HG02759 (cell line): Measurements from ENCODE around the gene TECTB.

Source experiments
- ATAC-seq: cut with Tn5 transposase; IDR thresholded peaks from one replicate; pipeline ENCODE4 v1.9.1; 2021; ENCODE audit warnings: mild to moderate bottlenecking, moderate library complexity; ENCODE audit not compliant: unreplicated experiment

TECTB gene

GRCh38 chr10:112271982-112272381 lies 11.2 kb upstream of the TECTB start:
- ATAC-seq: no peak

GRCh38 chr10:112274831-112275230 lies 8.4 kb upstream of the TECTB start:
- no peak for ATAC-seq

DNA sequence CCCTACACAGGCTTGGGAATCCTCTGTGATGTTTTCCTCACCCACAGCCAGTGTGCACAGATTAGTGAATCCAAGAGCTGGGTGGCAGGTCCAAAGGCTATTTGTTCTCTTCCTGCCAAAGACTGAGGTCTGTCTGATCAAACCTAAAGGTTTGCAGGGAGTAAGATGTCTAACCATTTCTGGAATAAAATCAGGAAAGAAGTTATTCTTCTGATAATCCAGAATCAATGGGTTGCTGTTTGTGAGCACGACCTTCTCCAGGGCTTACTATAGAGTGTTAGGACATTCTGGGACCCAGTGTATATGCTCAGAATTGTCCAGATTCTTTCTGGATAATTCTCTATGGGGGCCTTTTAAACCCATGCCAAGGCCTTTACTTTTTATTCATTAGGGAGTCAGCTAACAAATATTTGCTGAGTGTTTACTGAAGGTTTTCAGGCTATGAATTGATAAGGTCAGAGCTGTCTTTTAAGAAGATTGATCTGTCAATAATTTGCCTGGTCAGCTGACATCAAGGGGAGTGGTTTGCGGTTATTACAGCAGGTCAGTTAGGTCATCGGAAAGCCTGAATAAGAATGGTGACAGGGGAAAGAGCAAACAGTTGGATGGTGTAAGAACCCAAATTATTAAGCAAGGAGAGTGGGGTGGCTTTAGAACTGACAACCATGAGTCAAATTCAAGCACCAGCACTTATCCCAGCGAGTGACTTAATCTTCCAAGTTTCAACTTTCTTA lies 7.5 kb upstream of the TECTB start:
- no peak for ATAC-seq

DNA sequence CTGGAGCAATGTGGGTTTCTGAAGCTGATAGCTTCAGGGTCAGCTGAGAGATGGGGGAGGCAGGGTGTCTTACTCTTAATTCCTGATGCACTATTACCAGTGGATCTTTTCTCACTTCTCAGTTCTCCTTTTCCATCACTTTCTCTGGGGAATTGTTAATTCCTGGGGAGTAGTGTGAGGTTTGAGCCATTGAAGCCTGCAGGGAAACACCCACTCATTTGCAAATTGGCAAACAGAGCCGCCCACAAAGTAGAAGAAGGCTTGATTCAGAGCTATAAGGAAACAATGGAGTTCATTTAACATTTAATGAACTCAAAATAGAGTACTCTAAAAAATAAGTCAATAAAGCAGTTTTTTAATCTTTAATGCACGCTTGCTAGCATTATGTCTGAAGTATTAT lies 4.3 kb upstream of the TECTB start:
- ATAC-seq: no peak

GRCh38 chr10:112279433-112279832 lies 3.8 kb upstream of the TECTB start:
- no peak for ATAC-seq

GRCh38 chr10:112280205-112280921 lies 2.8 kb upstream of the TECTB start:
- ATAC-seq: no peak

DNA sequence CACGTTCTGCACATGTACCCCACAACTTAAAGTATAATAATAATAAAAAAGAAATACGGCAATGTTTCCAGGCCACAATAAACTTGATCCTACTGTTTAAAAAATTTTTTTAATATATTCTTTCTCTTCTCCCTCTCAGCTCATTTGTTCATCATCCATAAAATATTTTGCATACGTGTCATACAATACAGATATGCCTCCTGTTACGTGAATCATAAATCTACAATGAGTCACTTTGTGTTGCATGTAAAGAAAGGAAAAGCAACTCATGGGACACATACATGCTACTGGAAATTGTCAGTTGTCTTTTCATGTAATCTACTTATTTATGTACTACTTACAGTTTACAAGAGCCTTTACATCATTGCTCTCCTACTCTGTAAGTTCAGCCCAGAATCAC lies 1.1 kb upstream of the TECTB start:
- ATAC-seq: no peak

DNA sequence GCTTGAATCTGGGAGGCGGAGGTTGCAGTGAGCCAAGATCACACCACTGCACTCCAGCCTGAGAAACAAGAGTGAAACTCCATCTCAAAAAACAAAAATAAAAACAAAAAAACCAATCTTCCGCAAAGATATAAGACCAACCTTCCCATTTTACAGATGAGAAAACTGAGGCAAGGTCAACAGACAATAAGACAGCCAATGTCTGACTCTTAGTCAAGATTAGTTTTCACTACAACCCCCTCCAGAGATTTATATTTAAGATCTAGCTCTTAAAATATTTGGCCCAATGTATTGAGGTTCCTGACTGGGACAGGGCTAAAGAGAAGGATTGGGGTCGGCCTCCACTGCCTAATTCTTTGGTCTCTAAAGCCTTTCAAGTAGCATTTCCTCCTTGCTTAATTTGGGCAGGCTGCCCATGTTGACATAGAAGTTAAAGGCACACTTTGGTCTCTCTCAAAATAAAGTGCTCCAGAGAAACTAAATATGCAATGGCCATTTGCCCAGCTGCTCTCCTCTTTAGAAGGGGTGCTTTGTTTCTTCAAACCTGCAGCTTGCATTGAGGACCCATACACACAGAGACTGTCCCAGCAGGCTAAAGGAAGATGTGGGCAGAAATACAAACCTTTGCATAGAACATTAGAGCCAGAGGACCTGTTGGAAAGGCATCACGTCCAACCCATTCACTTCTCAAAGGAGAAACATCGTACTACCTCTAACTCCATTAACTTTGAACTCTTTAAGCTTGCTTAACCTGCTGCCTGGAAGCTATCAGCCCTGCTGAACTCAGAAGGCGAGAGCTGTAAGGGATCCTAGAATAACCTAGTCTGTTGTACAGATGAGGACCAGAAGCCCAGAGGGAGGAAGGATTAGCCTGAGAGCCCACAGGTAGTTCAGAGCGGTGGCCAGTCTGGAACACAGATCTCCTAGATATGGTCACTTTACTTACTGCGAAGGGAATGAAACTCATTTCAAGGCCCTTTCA lies 3.9 kb downstream of the TECTB start:
- ATAC-seq: no peak

GRCh38 chr10:112287844-112288243 lies 4.6 kb downstream of the TECTB start:
- no peak for ATAC-seq

DNA sequence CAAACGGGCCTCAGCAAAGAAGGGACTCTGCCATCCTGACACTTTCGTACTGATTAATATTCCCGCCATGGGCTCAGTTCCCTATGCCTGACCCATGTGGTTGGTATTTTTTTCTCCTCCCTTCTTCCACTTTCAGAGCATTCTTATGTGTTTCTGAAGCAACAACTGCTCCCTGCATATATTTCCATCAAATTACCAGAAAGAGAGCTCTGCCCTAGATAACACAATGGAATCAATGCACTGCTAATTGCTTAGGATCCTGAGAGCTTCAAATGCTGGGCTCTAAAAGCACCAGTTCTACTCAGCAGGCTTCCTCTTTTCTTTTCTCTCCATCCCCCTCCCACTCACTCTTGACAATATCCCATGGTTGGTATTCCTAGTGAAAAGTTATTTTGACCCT lies 5.3 kb downstream of the TECTB start:
- no peak for ATAC-seq

DNA sequence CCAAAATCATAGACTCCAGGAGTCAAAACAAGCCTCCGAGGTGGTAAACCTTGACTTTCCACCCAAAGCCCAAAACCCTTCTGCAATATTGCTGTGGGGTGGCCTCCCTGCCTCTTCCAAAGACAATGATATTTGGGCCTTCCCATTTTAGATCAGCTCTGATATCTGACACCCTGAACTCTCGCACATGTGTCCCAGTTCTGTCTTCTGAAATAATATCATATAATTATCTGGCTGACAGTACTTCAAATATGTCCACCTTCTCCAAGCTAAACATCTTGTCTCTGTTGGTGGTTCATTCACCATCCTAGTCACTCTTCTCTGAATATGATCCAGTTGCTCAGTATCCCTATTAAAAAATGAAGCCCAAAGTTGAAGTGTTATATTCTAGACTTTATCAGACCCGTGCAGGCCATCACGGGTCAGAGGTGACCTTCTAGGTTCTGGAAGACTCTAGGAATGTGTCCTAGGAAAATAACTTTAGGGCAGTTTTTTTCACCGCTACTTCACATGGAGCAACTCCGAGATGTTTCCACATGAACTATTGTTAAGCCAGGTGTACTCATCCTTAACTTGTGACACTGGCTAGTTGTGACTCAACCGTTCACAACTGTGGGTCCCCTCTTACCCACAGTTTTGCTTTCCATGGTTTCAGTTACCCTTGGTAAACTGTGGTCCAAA lies 6.3 kb downstream of the TECTB start:
- ATAC-seq: no peak

DNA sequence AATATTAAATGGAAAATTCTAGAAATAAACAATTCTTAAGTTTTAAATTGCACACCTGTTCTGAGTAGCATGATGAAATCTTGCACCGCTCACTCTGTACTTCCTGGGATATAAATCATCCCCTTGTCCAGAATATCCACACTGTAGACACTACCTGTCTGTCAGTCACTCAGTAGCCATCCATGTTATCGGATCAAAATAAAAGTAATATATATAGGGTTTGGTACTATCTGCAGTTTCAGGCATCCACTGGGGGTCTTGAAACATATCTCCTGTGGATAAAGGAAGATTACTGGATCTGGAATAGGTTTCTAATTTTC lies 6.8 kb downstream of the TECTB start:
- no peak for ATAC-seq

DNA sequence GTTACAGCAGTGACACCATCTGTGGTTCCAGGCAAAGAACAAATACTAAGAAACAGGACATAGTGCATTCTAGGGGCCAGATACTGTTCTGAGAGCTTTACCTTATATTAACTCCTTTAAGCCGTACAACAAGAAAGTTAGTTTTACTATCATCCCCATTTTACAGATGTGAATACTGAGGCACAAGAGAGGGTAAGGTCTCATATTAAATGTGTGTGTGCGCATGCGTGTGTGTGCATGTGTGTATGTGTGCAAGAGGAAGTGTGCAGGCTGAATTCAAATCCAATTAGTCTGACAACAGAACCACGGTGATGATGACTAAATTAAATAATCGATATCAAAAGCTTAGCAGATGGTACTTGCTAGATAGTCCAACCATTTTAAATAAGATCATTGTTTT lies 11.0 kb downstream of the TECTB start:
- ATAC-seq: no peak

DNA sequence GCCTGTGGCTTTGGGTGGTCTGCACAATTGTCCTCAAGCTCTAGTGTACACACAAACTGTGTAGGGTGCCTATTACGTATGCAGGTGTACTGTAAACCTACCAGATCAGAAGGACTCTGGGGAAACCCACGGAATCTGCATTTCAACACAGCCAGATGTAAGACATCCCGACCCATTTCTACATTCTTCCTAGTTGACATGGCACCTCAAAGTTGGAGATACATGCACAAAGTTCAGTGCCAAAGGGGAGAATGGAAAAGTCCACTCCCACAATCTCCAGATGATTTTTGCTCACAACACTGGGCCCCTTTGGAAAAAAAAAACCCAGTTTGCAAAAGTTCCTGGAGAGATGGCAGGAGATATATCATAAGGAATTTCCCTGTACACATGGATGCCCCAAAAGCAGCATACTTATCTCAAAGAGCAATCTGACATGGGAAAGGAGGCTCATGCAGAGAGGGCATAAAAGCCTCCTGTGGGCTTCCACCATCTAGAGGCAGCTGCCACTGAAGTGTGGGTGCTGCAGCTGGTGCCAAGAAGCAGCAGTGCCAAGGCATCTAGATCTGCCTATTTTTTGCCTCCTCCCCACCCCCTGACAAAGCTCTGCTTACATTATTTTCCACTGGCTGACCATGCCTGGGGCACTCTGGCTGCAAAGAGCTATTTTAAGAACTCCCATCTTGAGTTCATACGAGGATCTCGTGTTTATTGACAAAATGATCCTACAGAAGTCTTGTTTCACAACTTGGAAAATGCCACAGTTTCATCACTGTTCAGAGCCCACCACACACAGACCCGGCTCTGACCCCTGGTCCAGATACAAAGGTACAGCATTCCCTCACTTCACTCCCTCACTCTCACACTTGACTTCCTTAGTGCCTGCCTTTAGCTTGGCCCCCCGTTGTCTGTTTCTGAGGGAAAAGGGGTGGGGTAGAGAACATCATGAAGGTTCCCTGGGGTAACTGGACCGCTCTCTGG lies 12.9 kb downstream of the TECTB start:
- no peak for ATAC-seq

DNA sequence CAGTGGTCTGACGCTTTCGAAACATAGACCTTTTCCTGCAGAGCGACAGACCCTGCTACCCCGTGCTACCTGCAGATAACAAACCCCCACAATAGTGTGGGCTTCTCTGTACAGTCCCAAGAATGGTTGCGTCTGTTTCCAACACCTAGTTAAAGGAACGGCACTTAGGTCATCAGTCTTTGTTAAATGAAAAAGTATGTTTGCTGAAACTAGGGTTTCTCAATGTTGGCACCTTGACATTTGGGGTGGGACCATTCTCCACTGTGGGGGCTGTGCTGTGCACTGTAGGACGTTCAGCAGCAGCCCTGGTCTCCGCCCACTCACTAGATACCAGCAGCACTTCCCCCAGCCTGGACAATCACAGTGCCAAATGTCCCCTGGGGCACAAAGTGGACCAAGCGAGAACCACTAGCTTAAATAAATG lies 13.7 kb downstream of the TECTB start:
- ATAC-seq: no peak

- no peak for ATAC-seq
These were observed 15.4 kb downstream of the TECTB start for GRCh38 chr10:112298581-112298980.

DNA sequence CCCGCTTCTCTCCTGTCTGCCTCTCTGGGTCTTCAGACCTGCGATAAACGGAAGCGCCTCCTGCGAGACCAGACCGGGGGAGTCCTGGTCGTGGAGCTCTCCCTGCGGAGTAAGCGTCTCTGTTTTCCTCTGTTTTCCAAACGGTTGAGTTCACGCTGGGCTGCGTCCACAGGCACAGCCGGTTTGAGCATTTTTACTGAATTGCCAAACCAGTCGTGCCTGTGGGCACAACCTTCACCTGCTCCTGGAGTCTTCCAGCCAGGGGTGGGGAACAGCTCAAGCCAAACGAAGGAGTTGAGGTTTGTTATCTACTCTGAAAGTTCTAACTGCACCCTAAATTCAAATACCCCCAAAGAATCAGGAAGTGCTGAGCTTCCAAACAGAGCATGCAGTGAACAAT lies 16.3 kb downstream of the TECTB start:
- no peak for ATAC-seq

- ATAC-seq: no peak
These were observed 19.1 kb downstream of the TECTB start for GRCh38 chr10:112302335-112302734.

- ATAC-seq: no peak
These were observed 20.3 kb downstream of the TECTB start for GRCh38 chr10:112303528-112303927.
